Ishikawa (cell line): ENCODE data around the gene MAPK4.

Experiments
- CREB1 ChIP-seq: IDR thresholded peaks from 2 replicates; pipeline ENCODE4 v1.6.1; 2012; ENCODE audit warnings: low read depth
- EP300 ChIP-seq: IDR thresholded peaks from 2 replicates; pipeline ENCODE4 v1.6.1; 2012; ENCODE audit warnings: borderline replicate concordance
- MAX ChIP-seq: IDR thresholded peaks from 2 replicates; pipeline ENCODE4 v1.6.1; 2012
- RAD21 ChIP-seq: IDR thresholded peaks from 2 replicates; pipeline ENCODE4 v1.6.1; 2012; ENCODE audit warnings: low read depth
- TCF12 ChIP-seq: IDR thresholded peaks from 2 replicates; pipeline ENCODE4 v1.6.1; 2012; ENCODE audit warnings: low read depth
- YY1 ChIP-seq: IDR thresholded peaks from 2 replicates; pipeline ENCODE4 v1.6.1; 2012; ENCODE audit warnings: low read depth
- ZBTB7A ChIP-seq: IDR thresholded peaks from 2 replicates; pipeline ENCODE4 v1.6.1; 2012; ENCODE audit warnings: low read depth

- TF ChIP-seq CREB1 = no peak
- no peak for TF ChIP-seq MAX
- TF ChIP-seq EP300 = no peak
- TF ChIP-seq RAD21 = no peak
- TF ChIP-seq ZBTB7A = no peak
- TF ChIP-seq TCF12 = no peak
- TF ChIP-seq YY1 = no peak
Measured at GRCh38 chr18:50680966-50681365, 121.1 kb downstream of the MAPK4 start.
